ENCODE measurements around the gene NF1. TPM values are rescaled to one million over a fixed set of nuclear protein-coding genes. Genes with fewer than 3 reads are reported as not detected.

The NF1 gene
- total RNA-seq, 2 experiments from 2014 or later = 15.5 to 18.7 TPM

GRCh38 chr17:31093866-31094599 is 744 bp upstream of the NF1 start:
- Histone ChIP-seq H3K27me3 (ENCODE audit: control insufficient read depth in 1 of 2, insufficient read depth in 2 of 2, low read length in 2 of 2) (no peaks in the 10 kb centered on the region), H3K4me3 (ENCODE audit: low read length) (peak overlapping the region; percentile 78), H3K9me3 (ENCODE audit: control insufficient read depth in 1 of 2, insufficient read depth in 1 of 2, low read length in 2 of 2) (no peaks in the 10 kb centered on the region), H3K36me3 (ENCODE audit: insufficient read depth, low read length) (no peaks in the 10 kb centered on the region), H3K4me1 (ENCODE audit: insufficient read depth, low read length) (peaks cover 21% of the 10 kb centered on the region), H3K27ac (ENCODE audit: low read depth in 1 of 2, low read length in 2 of 2) (peak overlapping the region; percentile 57 to 61)
- no peaks in the 10 kb centered on the region for H3K9me3 Mint-ChIP-seq
- peak overlapping the region; percentile 79 for H3K27ac Mint-ChIP-seq
- peaks cover 3% of the 10 kb centered on the region for H3K36me3 Mint-ChIP-seq (ENCODE audit: low read depth)
- H3K4me1 Mint-ChIP-seq (ENCODE audit: low read depth) = peaks cover 12% of the 10 kb centered on the region
- ATAC-seq (ENCODE audit: poor library complexity) (no peak), DNase-seq (peak in 2 of 14 experiments; percentile 13 to 24)
- ChIA-PET POLR2A (interaction anchor here (0.8 to 1.9 kb wide), 4 partner anchors 85 to 222 kb away, joined by 3 to 5 read pairs (median 4); partner anchors contain the start of gene RNF135), CTCF (interaction anchor here (0.7 kb wide), 1 partner anchor 807 kb away, joined by 5 read pairs; the partner anchor contains the start of gene UTP6)
- no peaks in the 10 kb centered on the region for H3K27me3 Mint-ChIP-seq
- peak overlapping the region; percentile 88 for H3K4me3 Mint-ChIP-seq
- intact Hi-C loops (cut with DNase I, micrococcal nuclease) = loop anchor here in 1 of 2 experiments (10.0 kb wide), 1 partner anchor 811 kb away; the partner anchor contains the start of gene UTP6
- TF ChIP-seq CTCF (IDR thresholded peaks at IDR 0.05) = no peak

- intact Hi-C loops (cut with DNase I, micrococcal nuclease) = loop anchor here in 1 of 2 experiments (10.0 kb wide), 1 partner anchor 809 kb away; the partner anchor contains the start of gene UTP6
- CTCF ChIA-PET = interaction anchor here (0.7 to 1.5 kb wide), 3 partner anchors 45 to 109 kb away, joined by 3 read pairs; no protein-coding TSS in a partner anchor
- peak; percentile 54 for ATAC-seq (ENCODE audit: poor library complexity)
Observed at GRCh38 chr17:31095236-31096105, 694 bp downstream of the NF1 start.

More at GRCh38 chr17:31095236-31096105, 694 bp downstream of the NF1 start:
- no peak for TF ChIP-seq CTCF (IDR thresholded peaks at IDR 0.05)
- POLR2A ChIA-PET = interaction anchor here (0.6 to 1.9 kb wide), 6 partner anchors 62 to 854 kb away, joined by 3 to 5 read pairs (median 3); partner anchors contain the start of gene RNF135
- peak in 11 of 14 experiments; percentile 2 to 64 (median 24) for DNase-seq
- peaks cover 21% of the 10 kb centered on the region for H3K4me1 ChIP-seq (ENCODE audit: insufficient read depth, low read length)
- peaks cover 12% of the 10 kb centered on the region for H3K4me1 Mint-ChIP-seq (ENCODE audit: low read depth)
- no peaks in the 10 kb centered on the region for H3K36me3 ChIP-seq (ENCODE audit: insufficient read depth, low read length)
- H3K27me3 ChIP-seq (ENCODE audit: control insufficient read depth in 1 of 2, insufficient read depth in 2 of 2, low read length in 2 of 2) = no peaks in the 10 kb centered on the region
- no peaks in the 10 kb centered on the region for H3K27me3 Mint-ChIP-seq
- no peaks in the 10 kb centered on the region for H3K9me3 Mint-ChIP-seq
- H3K4me3 ChIP-seq (ENCODE audit: low read length) = peak overlapping the region; percentile 78
- H3K9me3 ChIP-seq (ENCODE audit: control insufficient read depth in 1 of 2, insufficient read depth in 1 of 2, low read length in 2 of 2) = no peaks in the 10 kb centered on the region
- peak overlapping the region; percentile 84 for H3K4me3 Mint-ChIP-seq
- H3K36me3 Mint-ChIP-seq (ENCODE audit: low read depth) = peaks cover 3% of the 10 kb centered on the region
- H3K27ac ChIP-seq (ENCODE audit: low read depth in 1 of 2, low read length in 2 of 2) = peak overlapping the region; percentile 61 to 65
- H3K27ac Mint-ChIP-seq = peak overlapping the region; percentile 70

Measured in CD4-positive, alpha-beta T cell (primary cell).